Mesothelial cell of epicardium (in vitro differentiated cells): ENCODE data around the gene ZNG1A. TPM values are rescaled to one million over a fixed set of nuclear protein-coding genes. Genes with fewer than 3 reads are reported as not detected.
"Not testable (repeated sequence)": the region's sequence is repeated elsewhere in the genome, so short reads cannot be mapped to it uniquely, and the experiment has no call there.

Source experiments
- DNase-seq, 2 experiments: peaks; one replicate each; pipeline ENCODE4 v3.0.0; 2021; ENCODE audit warnings: low spot score in 2 of 2; ENCODE audit not compliant: unreplicated experiment in 2 of 2
- H3K27ac Mint-ChIP-seq: 2 replicates; pipeline ENCODE4 v1.8.0; 2021; ENCODE audit warnings: mixed read lengths
- H3K27me3 Mint-ChIP-seq: 2 replicates; pipeline ENCODE4 v1.8.0; 2021; ENCODE audit warnings: low read depth, mixed read lengths
- H3K36me3 Mint-ChIP-seq: 2 replicates; pipeline ENCODE4 v1.8.0; 2021; ENCODE audit warnings: mixed read lengths
- H3K4me1 Mint-ChIP-seq: 2 replicates; pipeline ENCODE4 v1.8.0; 2021; ENCODE audit warnings: mixed read lengths
- H3K4me3 Mint-ChIP-seq: 2 replicates; pipeline ENCODE4 v1.8.0; 2021; ENCODE audit warnings: mild to moderate bottlenecking, moderate library complexity, mixed read lengths
- H3K9me3 Mint-ChIP-seq: 2 replicates; pipeline ENCODE4 v1.8.0; 2021; ENCODE audit warnings: mixed read lengths
- total RNA-seq: library from RNA; stranded (reverse); gene quantifications from 3 replicates; pipeline ENCODE4 v1.2.1, GENCODE V29; 2021

ZNG1A gene
- total RNA-seq, 1 donor from 2014 or later: 37.4 TPM

GRCh38 chr9:88396-89037, 90.3 kb downstream of the ZNG1A start:
- H3K27me3 Mint-ChIP-seq: peaks cover 35% of the 10 kb centered on the region
- not testable (repeated sequence) for H3K4me1 Mint-ChIP-seq, DNase-seq, H3K4me3 Mint-ChIP-seq, H3K27ac Mint-ChIP-seq, H3K9me3 Mint-ChIP-seq, H3K36me3 Mint-ChIP-seq

GRCh38 chr9:87860-88259, 91.0 kb downstream of the ZNG1A start:
- H3K9me3 Mint-ChIP-seq, H3K4me3 Mint-ChIP-seq, H3K4me1 Mint-ChIP-seq, H3K27ac Mint-ChIP-seq, DNase-seq, H3K36me3 Mint-ChIP-seq: not testable (repeated sequence)
- peaks cover 34% of the 10 kb centered on the region for H3K27me3 Mint-ChIP-seq

GRCh38 chr9:87105-87504, 91.8 kb downstream of the ZNG1A start:
- peaks cover 34% of the 10 kb centered on the region for H3K27me3 Mint-ChIP-seq
- H3K36me3 Mint-ChIP-seq, H3K9me3 Mint-ChIP-seq, H3K4me3 Mint-ChIP-seq, H3K27ac Mint-ChIP-seq, DNase-seq, H3K4me1 Mint-ChIP-seq: not testable (repeated sequence)

- H3K4me3 Mint-ChIP-seq, DNase-seq, H3K27ac Mint-ChIP-seq, H3K9me3 Mint-ChIP-seq, H3K4me1 Mint-ChIP-seq, H3K36me3 Mint-ChIP-seq: not testable (repeated sequence)
- H3K27me3 Mint-ChIP-seq: peaks cover 36% of the 10 kb centered on the region
Observed at GRCh38 chr9:86697-87096, 92.2 kb downstream of the ZNG1A start.

- DNase-seq: not testable (repeated sequence)
Observed at GRCh38 chr9:82932-83689, 95.7 kb downstream of the ZNG1A start.

GRCh38 chr9:78333-78732, 100.5 kb downstream of the ZNG1A start:
- not testable (repeated sequence) for H3K9me3 Mint-ChIP-seq, H3K4me3 Mint-ChIP-seq, DNase-seq, H3K36me3 Mint-ChIP-seq, H3K4me1 Mint-ChIP-seq, H3K27ac Mint-ChIP-seq
- peaks cover 44% of the 10 kb centered on the region for H3K27me3 Mint-ChIP-seq

More at GRCh38 chr9:82932-83689, 95.7 kb downstream of the ZNG1A start:
- H3K4me3 Mint-ChIP-seq, H3K4me1 Mint-ChIP-seq, H3K36me3 Mint-ChIP-seq, H3K9me3 Mint-ChIP-seq, H3K27ac Mint-ChIP-seq: not testable (repeated sequence)
- H3K27me3 Mint-ChIP-seq: peaks cover 40% of the 10 kb centered on the region

GRCh38 chr9:76389-76788, 102.5 kb downstream of the ZNG1A start:
- not testable (repeated sequence) for DNase-seq, H3K9me3 Mint-ChIP-seq, H3K4me1 Mint-ChIP-seq, H3K27ac Mint-ChIP-seq, H3K4me3 Mint-ChIP-seq, H3K36me3 Mint-ChIP-seq
- H3K27me3 Mint-ChIP-seq: peaks cover 47% of the 10 kb centered on the region

- not testable (repeated sequence) for H3K27ac Mint-ChIP-seq, H3K9me3 Mint-ChIP-seq, H3K36me3 Mint-ChIP-seq, H3K4me1 Mint-ChIP-seq, DNase-seq
- Mint-ChIP-seq H3K27me3 (peaks cover 39% of the 10 kb centered on the region), H3K4me3 (peak overlapping the region; percentile 58)
Observed at GRCh38 chr9:73900-74525, 104.8 kb downstream of the ZNG1A start.

GRCh38 chr9:73076-73899, 105.6 kb downstream of the ZNG1A start:
- H3K4me3 Mint-ChIP-seq: peak overlapping the region; percentile 58
- not testable (repeated sequence) for H3K27ac Mint-ChIP-seq, H3K9me3 Mint-ChIP-seq, H3K4me1 Mint-ChIP-seq, H3K36me3 Mint-ChIP-seq
- peak; percentile 24 to 50 for DNase-seq
- peaks cover 38% of the 10 kb centered on the region for H3K27me3 Mint-ChIP-seq

Other genes with a start within 250 kb of the ZNG1A start
- gene WASHC1, start 149.6 kb downstream of the ZNG1A start, total RNA-seq: 24.7 to 26.4 TPM (median 26.4 TPM) in 3 replicates
- 0.35 to 0.67 TPM (median 0.38 TPM) in 3 replicates for gene FOXD4, start 60.6 kb downstream of the ZNG1A start, total RNA-seq
- gene DOCK8, start 35.8 kb upstream of the ZNG1A start, total RNA-seq: 8.8 to 10.0 TPM (median 8.9 TPM) in 3 replicates